GM13976 (cell line): ENCODE data around the gene OR8D4.

ENCODE experiments used
- DNase-seq: peaks from one replicate; pipeline ENCODE4 v3.0.0; 2012; ENCODE audit warnings: low spot score
- in situ Hi-C: fragments of 300-500 bp; cut with MboI; formaldehyde crosslinking; loops from one replicate; pipeline ENCODE4 v1.12.0; 2022; ENCODE audit warnings: low sequenced_read_pairs, mixed read lengths, inconsistent platforms; ENCODE audit not compliant: unreplicated experiment
- TF ChIP-seq, protein P1 (sequence below): IDR thresholded peaks from 2 replicates; pipeline ENCODE4 v1.5.1; 2012; ENCODE audit warnings: borderline replicate concordance, mild to moderate bottlenecking; ENCODE audit not compliant: insufficient read depth; ENCODE audit errors: extremely low read depth, missing control alignments, control extremely low read depth

OR8D4 gene

DNA sequence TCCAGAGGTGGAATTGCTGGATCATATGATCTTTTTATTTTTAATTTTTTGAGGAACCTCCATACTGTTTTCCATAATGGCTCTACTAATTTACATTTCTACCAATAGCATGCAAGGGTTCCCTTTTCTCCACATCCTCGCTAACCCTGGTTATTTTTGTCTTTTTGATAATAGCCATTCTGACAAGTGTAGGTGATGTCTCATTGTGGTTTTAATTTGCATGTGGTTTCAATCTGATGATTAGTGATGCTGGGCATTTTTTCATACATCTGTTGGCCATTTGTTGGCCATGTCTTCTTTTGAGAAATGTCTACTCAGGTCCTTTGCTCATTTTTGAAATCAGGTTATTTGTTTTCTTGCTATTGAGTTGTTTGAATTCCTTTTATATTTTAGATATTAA lies 22.1 kb downstream of the OR8D4 start:
- DNase-seq, result no peak
- TF ChIP-seq, protein P1, sequence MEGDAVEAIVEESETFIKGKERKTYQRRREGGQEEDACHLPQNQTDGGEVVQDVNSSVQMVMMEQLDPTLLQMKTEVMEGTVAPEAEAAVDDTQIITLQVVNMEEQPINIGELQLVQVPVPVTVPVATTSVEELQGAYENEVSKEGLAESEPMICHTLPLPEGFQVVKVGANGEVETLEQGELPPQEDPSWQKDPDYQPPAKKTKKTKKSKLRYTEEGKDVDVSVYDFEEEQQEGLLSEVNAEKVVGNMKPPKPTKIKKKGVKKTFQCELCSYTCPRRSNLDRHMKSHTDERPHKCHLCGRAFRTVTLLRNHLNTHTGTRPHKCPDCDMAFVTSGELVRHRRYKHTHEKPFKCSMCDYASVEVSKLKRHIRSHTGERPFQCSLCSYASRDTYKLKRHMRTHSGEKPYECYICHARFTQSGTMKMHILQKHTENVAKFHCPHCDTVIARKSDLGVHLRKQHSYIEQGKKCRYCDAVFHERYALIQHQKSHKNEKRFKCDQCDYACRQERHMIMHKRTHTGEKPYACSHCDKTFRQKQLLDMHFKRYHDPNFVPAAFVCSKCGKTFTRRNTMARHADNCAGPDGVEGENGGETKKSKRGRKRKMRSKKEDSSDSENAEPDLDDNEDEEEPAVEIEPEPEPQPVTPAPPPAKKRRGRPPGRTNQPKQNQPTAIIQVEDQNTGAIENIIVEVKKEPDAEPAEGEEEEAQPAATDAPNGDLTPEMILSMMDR, result no peak
- in situ Hi-C loops, result no loop called here

DNA sequence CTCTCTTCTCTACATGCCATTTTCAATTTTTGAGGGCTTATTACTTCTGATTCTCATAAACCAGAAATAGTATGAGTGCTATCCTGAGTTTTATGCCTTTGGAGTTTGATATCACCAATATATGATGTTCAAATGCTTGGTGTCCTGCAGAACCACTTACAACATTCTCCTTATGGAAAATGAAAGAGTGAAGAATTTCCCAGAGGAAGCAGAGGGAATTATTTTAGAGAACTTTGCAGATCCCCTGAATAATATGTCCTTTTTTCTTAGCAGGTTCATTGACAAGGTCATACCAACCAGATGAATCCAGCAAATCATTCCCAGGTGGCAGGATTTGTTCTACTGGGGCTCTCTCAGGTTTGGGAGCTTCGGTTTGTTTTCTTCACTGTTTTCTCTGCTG lies 37.4 kb downstream of the OR8D4 start, which contains the start of gene OR4D5:
Gene OR4D5, plus strand, starts transcription at position 301 of the 400 bp plus-strand sequence. Its CDS starts 0 bp downstream, at position 301.
- in situ Hi-C loops, result no loop called here
- DNase-seq, result no peak
- TF ChIP-seq, protein P1, result no peak

DNA sequence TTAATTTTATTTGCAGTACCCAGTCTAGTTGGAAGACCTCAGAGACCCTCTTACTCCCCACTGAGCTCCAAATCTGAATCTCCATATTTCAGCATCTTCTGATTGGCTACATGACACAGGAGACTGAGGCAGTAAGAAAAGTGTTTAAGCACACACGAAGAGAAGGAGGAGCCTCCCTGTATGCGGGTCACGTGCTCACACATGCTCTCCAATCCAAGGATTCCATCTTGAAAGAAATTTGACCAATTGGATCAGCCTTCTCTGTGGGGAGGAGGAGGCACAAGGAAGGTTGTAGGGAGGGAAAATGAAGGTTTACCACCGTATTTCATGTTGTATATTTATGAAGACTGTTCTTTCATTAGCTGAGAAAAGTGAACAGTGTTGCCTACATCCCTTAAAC lies 40.4 kb downstream of the OR8D4 start:
- DNase-seq, result no peak
- TF ChIP-seq, protein P1, result no peak
- in situ Hi-C loops, result no loop called here

DNA sequence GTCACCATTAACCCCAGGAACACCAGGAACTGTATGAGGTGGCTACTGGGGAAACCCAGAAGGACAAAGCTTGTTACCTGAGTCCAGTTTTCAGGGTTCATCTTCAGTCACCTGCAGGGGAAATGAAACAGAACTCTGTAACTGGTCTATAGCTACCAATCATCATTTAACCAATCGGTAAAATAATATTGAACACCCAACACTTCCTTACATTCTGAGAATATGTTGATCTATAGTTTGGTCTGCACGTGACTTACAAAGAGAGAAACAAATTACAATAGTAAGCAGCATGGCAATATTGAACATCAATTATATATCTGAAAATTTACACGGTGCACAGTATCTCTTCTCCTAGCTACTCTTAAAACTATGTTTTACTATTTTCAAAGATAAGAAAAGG lies 41.8 kb downstream of the OR8D4 start, which contains the start of gene OR6T1:
Gene OR6T1, minus strand, starts transcription at position 101 of the 400 bp plus-strand sequence. Its CDS starts 0 bp downstream, at position 101.
- TF ChIP-seq, protein P1, result no peak
- DNase-seq, result no peak
- in situ Hi-C loops, result no loop called here

DNA sequence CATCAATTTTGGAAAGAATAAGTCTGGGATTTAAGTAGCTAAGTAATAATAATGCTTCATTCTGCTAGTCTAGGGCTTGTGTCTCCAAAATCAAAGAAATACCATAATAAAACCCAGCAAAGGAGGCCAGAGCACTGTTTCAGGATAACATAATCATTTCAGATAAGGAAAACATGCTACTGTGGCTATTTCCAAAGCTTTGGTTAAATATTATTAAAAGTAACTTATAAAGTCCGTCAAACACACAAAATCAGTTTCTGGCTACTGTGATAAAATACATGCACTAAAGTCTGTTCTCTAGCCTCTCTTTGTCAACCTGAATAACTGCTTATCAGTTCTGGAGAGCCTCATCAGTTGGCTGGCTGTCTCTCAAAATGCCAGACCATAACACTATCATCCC lies 43.2 kb downstream of the OR8D4 start:
- TF ChIP-seq, protein P1, result no peak
- in situ Hi-C loops, result no loop called here
- DNase-seq, result no peak

DNA sequence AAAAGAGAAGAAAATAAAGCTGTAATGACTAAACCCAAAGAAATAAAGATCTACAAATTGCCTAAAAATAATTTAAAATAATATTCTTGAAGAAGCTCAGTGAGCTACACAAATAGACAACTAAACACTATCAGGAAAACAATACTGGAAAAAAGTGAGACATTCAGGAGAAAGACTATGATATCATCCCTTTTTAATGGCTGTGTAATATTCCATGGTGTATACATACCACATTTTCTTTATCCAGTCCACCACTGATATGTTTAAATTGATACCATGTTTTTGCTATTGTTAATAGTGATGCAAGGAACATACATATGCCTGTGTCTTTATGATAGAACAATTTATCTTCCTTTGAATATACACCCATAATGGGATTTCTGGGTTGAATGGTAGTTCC lies 54.8 kb downstream of the OR8D4 start:
- in situ Hi-C loops, result no loop called here
- no peak for DNase-seq
- TF ChIP-seq, protein P1, result no peak
